SK-N-SH (cell line): ENCODE data around the gene ISYNA1. TPM values are rescaled to one million over a fixed set of nuclear protein-coding genes. Genes with fewer than 3 reads are reported as not detected.

Source experiments
- CTCF ChIA-PET: fragments of 300-600, 350-600 bp; formaldehyde crosslinking; extraction: SDS; loops from one replicate; lab custom pipeline; 2021; lab: Yijun Ruan, JAX
- POLR2A ChIA-PET: fragments of 350-600 bp; sonication (Branson Sonifier 250); formaldehyde crosslinking; extraction: SDS; loops from one replicate; lab custom pipeline; 2020; ENCODE audit warnings: antibody characterized with exemption, inconsistent platforms; lab: Yijun Ruan, JAX
- DNase-seq: peaks from one replicate; pipeline ENCODE4 v3.0.0; 2012
- H2AFZ ChIP-seq: fragments of 200-600 bp; sonication (generic); 2 replicates; pipeline ENCODE4 v1.8.1; 2016; ENCODE audit warnings: antibody characterized with exemption, mild to moderate bottlenecking, low read depth
- H3F3A ChIP-seq: fragments of 200-600 bp; sonication (generic); replicated peaks from 2 replicates; pipeline ENCODE3; 2016; ENCODE audit warnings: antibody characterized with exemption, mild to moderate bottlenecking; ENCODE audit not compliant: insufficient read depth
- H3K27ac ChIP-seq, 2 experiments: fragments of 200-500 bp in 1 of 2; fragments of 200-600 bp in 1 of 2; sonication (Bioruptor generic) in 1 of 2; sonication (generic), shearing (Covaris generic) in 1 of 2; 2 replicates each; pipeline versions ENCODE4 v1.5.1 to v1.6.1; 2014 to 2016; ENCODE audit warnings: low read depth in 2 of 2, inconsistent platforms in 1 of 2, low read length in 1 of 2, mild to moderate bottlenecking in 1 of 2, mixed read lengths in 1 of 2
- H3K27me3 ChIP-seq: fragments of 200-600 bp; sonication (generic), shearing (Covaris generic); 2 replicates; pipeline ENCODE4 v1.6.1; 2016; ENCODE audit warnings: mixed run types; ENCODE audit not compliant: insufficient read depth
- H3K36me3 ChIP-seq, 2 experiments: fragments of 200-500 bp in 1 of 2; fragments of 200-600 bp in 1 of 2; sonication (Bioruptor generic) in 1 of 2; sonication (generic) in 1 of 2; replicated peaks in 1 of 2; 2 replicates each; pipeline versions ENCODE3 to v1.5.1; 2014 to 2016; ENCODE audit warnings: low read length in 1 of 2, mild to moderate bottlenecking in 1 of 2; ENCODE audit not compliant: insufficient read depth in 2 of 2, control insufficient read depth in 1 of 2
- H3K4me1 ChIP-seq, 2 experiments: fragments of 200-500 bp in 1 of 2; fragments of 200-600 bp in 1 of 2; sonication (Bioruptor generic) in 1 of 2; sonication (generic), shearing (Covaris generic) in 1 of 2; 2 replicates each; pipeline versions ENCODE4 v1.5.1 to v1.6.1; 2014 to 2016; ENCODE audit warnings: low read depth in 1 of 2, low read length in 1 of 2, mixed run types in 1 of 2; ENCODE audit not compliant: insufficient read depth in 2 of 2, control insufficient read depth in 1 of 2
- H3K4me2 ChIP-seq: fragments of 200-600 bp; sonication (generic), shearing (Covaris generic); 2 replicates; pipeline ENCODE4 v1.6.1; 2017; ENCODE audit warnings: mixed run types
- H3K4me3 ChIP-seq, 2 experiments: fragments of 200-500 bp in 1 of 2; fragments of 200-600 bp in 1 of 2; sonication (Bioruptor generic) in 1 of 2; sonication (generic), shearing (Covaris generic) in 1 of 2; 2 replicates each; pipeline versions ENCODE4 v1.5.1 to v1.8.1; 2014 to 2016; ENCODE audit warnings: low read depth in 2 of 2, inconsistent platforms in 1 of 2, low read length in 1 of 2, mild to moderate bottlenecking in 1 of 2, mixed read lengths in 1 of 2, moderate library complexity in 1 of 2
- H3K79me2 ChIP-seq: fragments of 200-600 bp; sonication (generic); 2 replicates; pipeline ENCODE4 v1.8.1; 2017; ENCODE audit warnings: mild to moderate bottlenecking; ENCODE audit not compliant: insufficient read depth
- H3K9ac ChIP-seq: fragments of 200-600 bp; sonication (generic); 2 replicates; pipeline ENCODE4 v1.6.1; 2017; ENCODE audit warnings: mixed run types
- H3K9me2 ChIP-seq: fragments of 200-600 bp; sonication (generic); 2 replicates; pipeline ENCODE4 v1.6.1; 2017; ENCODE audit warnings: mixed run types
- H3K9me3 ChIP-seq: fragments of 200-600 bp; sonication (generic); 2 replicates; pipeline ENCODE4 v1.6.1; 2017; ENCODE audit warnings: mixed run types, mild to moderate bottlenecking, moderate library complexity
- H4K20me1 ChIP-seq: fragments of 200-600 bp; sonication (generic); 2 replicates; pipeline ENCODE4 v1.6.1; 2017; ENCODE audit warnings: mild to moderate bottlenecking, mixed run types; ENCODE audit not compliant: insufficient read depth
- CHD2 ChIP-seq: fragments of 150-350 bp; IDR thresholded peaks from 2 replicates; pipeline ENCODE4 v1.6.1; 2018; ENCODE audit warnings: low read length; ENCODE audit not compliant: partially characterized antibody
- EP300 ChIP-seq, 2 experiments: IDR thresholded peaks; 2 replicates each; pipeline versions ENCODE4 v1.4.0 to v1.6.1; 2012; ENCODE audit warnings: borderline replicate concordance in 1 of 2, low read depth in 1 of 2, low read length in 1 of 2
- FOSL2 ChIP-seq: IDR thresholded peaks from 2 replicates; pipeline ENCODE4 v1.4.0; 2012; ENCODE audit warnings: low read depth, mild to moderate bottlenecking, moderate library complexity, borderline replicate concordance
- GABPA ChIP-seq: IDR thresholded peaks from 2 replicates; pipeline ENCODE4 v1.4.0; 2012; ENCODE audit warnings: low read depth, mild to moderate bottlenecking
- GATA2 ChIP-seq: sonication (generic); formaldehyde crosslinking; IDR thresholded peaks from 2 replicates; pipeline ENCODE4 v1.5.0; 2020; ENCODE audit warnings: mild to moderate bottlenecking, missing genetic modification reagents
- MAX ChIP-seq: IDR thresholded peaks from 2 replicates; pipeline ENCODE4 v1.4.0; 2012; ENCODE audit warnings: low read depth
- POLR2AphosphoS5 ChIP-seq: IDR thresholded peaks from 2 replicates; pipeline ENCODE4 v1.6.1; 2012; ENCODE audit warnings: low read depth, low read length
- RFX5 ChIP-seq: IDR thresholded peaks from 2 replicates; pipeline ENCODE4 v1.6.1; 2012; ENCODE audit warnings: mild to moderate bottlenecking, improper control_type of control experiment, low read length
- TCF12 ChIP-seq: IDR thresholded peaks from 2 replicates; pipeline ENCODE4 v1.4.0; 2012
- WGBS: methylation state at CpG from one replicate; pipeline ENCODE4 v1.1.6; 2017; ENCODE audit warnings: low lambda C conversion rate; 5-methylcytosine and 5-hydroxymethylcytosine counted together
- polyA plus RNA-seq, 3 experiments: library from polyadenylated mRNA; depleted of rRNA; stranded (reverse); fragments of >200 nt; gene quantifications; 2 replicates each; pipeline ENCODE4 v1.2.3, GENCODE V29; 2012
- TF ChIP-seq, protein P1 (sequence below): fragments of 150-350 bp; IDR thresholded peaks from 2 replicates; pipeline ENCODE4 v1.6.1; 2016; ENCODE audit warnings: mild to moderate bottlenecking, low read depth, low read length
- TF ChIP-seq, protein P2 (sequence below): IDR thresholded peaks from 2 replicates; pipeline ENCODE4; 2012
- TF ChIP-seq, protein P3 (sequence below): IDR thresholded peaks from 2 replicates; pipeline ENCODE4 v1.6.1; 2012; ENCODE audit warnings: mild to moderate bottlenecking, low read depth, low read length, moderate library complexity

ISYNA1 gene
- polyA plus RNA-seq, 1 of the 3 experiments (the other 2 are of a cell fraction), result 48.0 TPM

GRCh38 chr19:18484992-18485391 lies 47.1 kb upstream of the ISYNA1 start:
- Histone ChIP-seq H3K79me2 (peaks cover 93% of the 10 kb centered on the region), H3K4me3 (no peak overlapping the region), H3K9me3 (no peaks in the 10 kb centered on the region), H2AFZ (no peak overlapping the region), H3K9me2 (no peaks in the 10 kb centered on the region), H4K20me1 (peaks cover 59% of the 10 kb centered on the region), H3K4me1 (peaks cover 20 to 44% of the 10 kb centered on the region in 2 experiments; a peak in 2 of 4 replicates), H3K27ac (no peak overlapping the region), H3K9ac (no peak overlapping the region), H3K4me2 (no peak overlapping the region), H3K27me3 (no peaks in the 10 kb centered on the region), H3F3A (no peaks in the 10 kb centered on the region), H3K36me3 (no peaks in the 10 kb centered on the region)
- TF ChIP-seq EP300 (IDR thresholded peaks at IDR 0.05; ENCODE audit: borderline replicate concordance in 1 of 2, low read depth in 1 of 2, low read length in 1 of 2) (no peak), TCF12 (no peak)
- TF ChIP-seq, protein P1, sequence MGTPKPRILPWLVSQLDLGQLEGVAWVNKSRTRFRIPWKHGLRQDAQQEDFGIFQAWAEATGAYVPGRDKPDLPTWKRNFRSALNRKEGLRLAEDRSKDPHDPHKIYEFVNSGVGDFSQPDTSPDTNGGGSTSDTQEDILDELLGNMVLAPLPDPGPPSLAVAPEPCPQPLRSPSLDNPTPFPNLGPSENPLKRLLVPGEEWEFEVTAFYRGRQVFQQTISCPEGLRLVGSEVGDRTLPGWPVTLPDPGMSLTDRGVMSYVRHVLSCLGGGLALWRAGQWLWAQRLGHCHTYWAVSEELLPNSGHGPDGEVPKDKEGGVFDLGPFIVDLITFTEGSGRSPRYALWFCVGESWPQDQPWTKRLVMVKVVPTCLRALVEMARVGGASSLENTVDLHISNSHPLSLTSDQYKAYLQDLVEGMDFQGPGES, result no peak
- TF ChIP-seq, protein P2, sequence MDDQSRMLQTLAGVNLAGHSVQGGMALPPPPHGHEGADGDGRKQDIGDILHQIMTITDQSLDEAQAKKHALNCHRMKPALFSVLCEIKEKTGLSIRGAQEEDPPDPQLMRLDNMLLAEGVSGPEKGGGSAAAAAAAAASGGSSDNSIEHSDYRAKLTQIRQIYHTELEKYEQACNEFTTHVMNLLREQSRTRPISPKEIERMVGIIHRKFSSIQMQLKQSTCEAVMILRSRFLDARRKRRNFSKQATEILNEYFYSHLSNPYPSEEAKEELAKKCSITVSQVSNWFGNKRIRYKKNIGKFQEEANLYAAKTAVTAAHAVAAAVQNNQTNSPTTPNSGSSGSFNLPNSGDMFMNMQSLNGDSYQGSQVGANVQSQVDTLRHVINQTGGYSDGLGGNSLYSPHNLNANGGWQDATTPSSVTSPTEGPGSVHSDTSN, result no peak
- DNase-seq, result no peak
- CTCF ChIA-PET, result interaction anchor here (1.0 to 3.1 kb wide), 7 partner anchors 11 to 105 kb away, joined by 3 to 14 read pairs (median 4); no protein-coding TSS in a partner anchor
- WGBS, result 100% methylated on average over 1 of the region's 5 CpGs
- POLR2A ChIA-PET, result no interaction called here

DNA sequence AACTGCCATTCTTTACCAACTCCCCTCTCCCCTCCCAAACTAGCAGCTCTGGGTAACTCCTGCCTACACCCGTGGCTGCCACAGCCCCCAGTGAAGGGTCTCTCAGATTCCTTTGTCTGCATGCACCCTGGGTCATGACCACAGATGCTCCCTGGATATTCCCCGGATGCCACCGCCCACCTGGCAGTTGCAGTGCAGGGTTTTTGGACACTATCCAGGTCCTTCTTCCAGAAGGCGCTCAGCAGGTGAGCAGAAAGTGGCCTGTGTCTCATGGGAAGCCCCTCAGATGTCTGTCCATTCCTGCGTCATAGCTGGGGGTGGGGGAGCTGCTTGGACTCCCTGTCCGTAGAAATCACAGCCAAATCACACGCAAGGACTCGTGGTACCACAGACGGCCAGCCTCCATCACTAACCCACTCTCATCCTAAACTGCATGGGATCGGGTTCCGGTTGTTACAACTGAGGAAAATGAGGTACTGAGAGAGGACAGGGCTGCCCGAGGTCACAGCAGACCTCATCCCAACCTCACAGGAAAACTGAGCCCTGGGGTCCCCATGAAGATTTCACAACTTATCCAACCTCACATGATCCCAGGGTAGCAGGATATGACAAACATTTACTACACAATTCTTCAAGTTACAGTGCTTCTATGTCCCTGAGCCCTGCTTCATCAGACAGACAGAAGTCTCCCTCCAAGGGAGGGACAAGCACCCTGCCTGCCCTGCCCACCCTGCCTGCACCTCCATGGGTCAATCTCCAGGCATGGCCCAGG lies 45.4 kb upstream of the ISYNA1 start:
- Histone ChIP-seq H2AFZ (no peak overlapping the region), H3K36me3 (no peaks in the 10 kb centered on the region), H3K27me3 (no peaks in the 10 kb centered on the region), H3K9me2 (no peaks in the 10 kb centered on the region), H3K9me3 (no peaks in the 10 kb centered on the region), H3K79me2 (peaks cover 96% of the 10 kb centered on the region), H4K20me1 (peaks cover 43% of the 10 kb centered on the region), H3K4me1 (peaks cover 35 to 43% of the 10 kb centered on the region in 2 experiments; a peak in 2 of 4 replicates), H3K9ac (no peak overlapping the region), H3K4me2 (no peak overlapping the region), H3F3A (no peaks in the 10 kb centered on the region), H3K27ac (no peak overlapping the region), H3K4me3 (no peak overlapping the region)
- 77% methylated on average over 9 of the region's 12 CpGs for WGBS
- DNase-seq, result no peak
- ChIA-PET CTCF (interaction anchor here (0.9 to 6.1 kb wide), 4 partner anchors 10 to 33 kb away, joined by 3 to 56 read pairs (median 6); no protein-coding TSS in a partner anchor), POLR2A (no interaction called here)
- no peak for TF ChIP-seq RFX5
- TF ChIP-seq GATA2, result no peak
- no peak for TF ChIP-seq FOSL2
- TF ChIP-seq POLR2AphosphoS5, result no peak
- TF ChIP-seq, protein P3, sequence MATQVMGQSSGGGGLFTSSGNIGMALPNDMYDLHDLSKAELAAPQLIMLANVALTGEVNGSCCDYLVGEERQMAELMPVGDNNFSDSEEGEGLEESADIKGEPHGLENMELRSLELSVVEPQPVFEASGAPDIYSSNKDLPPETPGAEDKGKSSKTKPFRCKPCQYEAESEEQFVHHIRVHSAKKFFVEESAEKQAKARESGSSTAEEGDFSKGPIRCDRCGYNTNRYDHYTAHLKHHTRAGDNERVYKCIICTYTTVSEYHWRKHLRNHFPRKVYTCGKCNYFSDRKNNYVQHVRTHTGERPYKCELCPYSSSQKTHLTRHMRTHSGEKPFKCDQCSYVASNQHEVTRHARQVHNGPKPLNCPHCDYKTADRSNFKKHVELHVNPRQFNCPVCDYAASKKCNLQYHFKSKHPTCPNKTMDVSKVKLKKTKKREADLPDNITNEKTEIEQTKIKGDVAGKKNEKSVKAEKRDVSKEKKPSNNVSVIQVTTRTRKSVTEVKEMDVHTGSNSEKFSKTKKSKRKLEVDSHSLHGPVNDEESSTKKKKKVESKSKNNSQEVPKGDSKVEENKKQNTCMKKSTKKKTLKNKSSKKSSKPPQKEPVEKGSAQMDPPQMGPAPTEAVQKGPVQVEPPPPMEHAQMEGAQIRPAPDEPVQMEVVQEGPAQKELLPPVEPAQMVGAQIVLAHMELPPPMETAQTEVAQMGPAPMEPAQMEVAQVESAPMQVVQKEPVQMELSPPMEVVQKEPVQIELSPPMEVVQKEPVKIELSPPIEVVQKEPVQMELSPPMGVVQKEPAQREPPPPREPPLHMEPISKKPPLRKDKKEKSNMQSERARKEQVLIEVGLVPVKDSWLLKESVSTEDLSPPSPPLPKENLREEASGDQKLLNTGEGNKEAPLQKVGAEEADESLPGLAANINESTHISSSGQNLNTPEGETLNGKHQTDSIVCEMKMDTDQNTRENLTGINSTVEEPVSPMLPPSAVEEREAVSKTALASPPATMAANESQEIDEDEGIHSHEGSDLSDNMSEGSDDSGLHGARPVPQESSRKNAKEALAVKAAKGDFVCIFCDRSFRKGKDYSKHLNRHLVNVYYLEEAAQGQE, result no peak
- TF ChIP-seq CHD2, result no peak
- no peak for TF ChIP-seq EP300 (IDR thresholded peaks at IDR 0.05; ENCODE audit: borderline replicate concordance in 1 of 2, low read depth in 1 of 2, low read length in 1 of 2)
- no peak for TF ChIP-seq GABPA
- no peak for TF ChIP-seq MAX
